B cell (primary cell): ENCODE measurements around the gene SPATA21. TPM values are rescaled to one million over a fixed set of nuclear protein-coding genes. Genes with fewer than 3 reads are reported as not detected.
A peak's percentile ranks its signal among the peaks of the same experiment; 100 is the strongest.

Experiments used
- ATAC-seq: fragments of 200-7000 bp; cut with Tn5 transposase; one replicate; pipeline ENCODE4 v1.10.0; 2021; ENCODE audit warnings: low read depth, mild to moderate bottlenecking, moderate number of reproducible peaks, moderate library complexity
- CTCF ChIA-PET: fragments of 350-600 bp; sonication (Branson Sonifier 250); formaldehyde crosslinking; loops from one replicate; lab custom pipeline; 2021; ENCODE audit warnings: antibody characterized with exemption, inconsistent platforms; lab: Charles Lee
- POLR2A ChIA-PET: fragments of 350-600 bp; sonication (Branson Sonifier 250); formaldehyde crosslinking; loops from one replicate; lab custom pipeline; 2021; ENCODE audit warnings: antibody characterized with exemption; lab: Charles Lee
- DNase-seq: peaks from one replicate; pipeline ENCODE4 v3.0.0; 2013
- H2AFZ ChIP-seq: 2 replicates; pipeline ENCODE4 v1.6.1; 2012; ENCODE audit warnings: mild to moderate bottlenecking, low read depth, low read length; ENCODE audit not compliant: insufficient read depth, poor library complexity, severe bottlenecking
- H3K27ac ChIP-seq, 2 donors: 1 replicate in 1 of 2; 2 replicates in 1 of 2; pipeline ENCODE4 v1.5.1; 2012 to 2013; ENCODE audit warnings: low read length in 2 of 2, mild to moderate bottlenecking in 2 of 2, moderate library complexity in 1 of 2
- H3K27me3 ChIP-seq, 4 experiments: fragments of 200-600 bp in 1 of 4; sonication (generic) in 1 of 4; replicated peaks in 1 of 4; 1 replicate in 2 of 4; 2 replicates in 2 of 4; pipeline versions ENCODE4 v1.6.1 to v1.7.0; 2013 to 2016; ENCODE audit warnings: low read length in 3 of 4, mild to moderate bottlenecking in 2 of 4, mixed read lengths in 1 of 4, moderate library complexity in 1 of 4; ENCODE audit not compliant: insufficient read depth in 4 of 4, control insufficient read depth in 3 of 4; ENCODE audit errors: control extremely low read depth in 1 of 4
- H3K36me3 ChIP-seq, 2 experiments: replicated peaks in 1 of 2; 1 replicate in 1 of 2; 2 replicates in 1 of 2; pipeline versions ENCODE4 v1.6.1 to v1.7.1; 2013; ENCODE audit warnings: low read length in 1 of 2; ENCODE audit not compliant: insufficient read depth in 2 of 2, control insufficient read depth in 1 of 2; ENCODE audit errors: control extremely low read depth in 1 of 2, extremely low read depth in 1 of 2
- H3K4me1 ChIP-seq, 2 donors: fragments of 200-600 bp in 1 of 2; sonication (generic) in 1 of 2; 1 replicate in 1 of 2; 2 replicates in 1 of 2; pipeline versions ENCODE4 v1.5.1 to v1.6.1; 2013 to 2017; ENCODE audit warnings: low read length in 2 of 2; ENCODE audit not compliant: control insufficient read depth in 2 of 2, insufficient read depth in 2 of 2
- H3K4me2 ChIP-seq: replicated peaks from 2 replicates; pipeline ENCODE3; 2012; ENCODE audit warnings: mild to moderate bottlenecking, low read depth, low read length; ENCODE audit not compliant: poor library complexity, severe bottlenecking
- H3K4me3 ChIP-seq, 5 experiments: fragments of 200-600 bp in 1 of 5; sonication (generic) in 1 of 5; 1 replicate in 3 of 5; 2 replicates in 2 of 5; pipeline versions ENCODE4 v1.5.1 to v1.7.0; 2011 to 2016; ENCODE audit warnings: low read length in 4 of 5, mild to moderate bottlenecking in 4 of 5, low read depth in 2 of 5, control low read depth in 1 of 5, moderate library complexity in 1 of 5; ENCODE audit not compliant: insufficient read depth in 1 of 5; ENCODE audit errors: control extremely low read depth in 1 of 5, extremely low read depth in 1 of 5
- H3K79me2 ChIP-seq: fragments of 200-600 bp; sonication (generic); one replicate; pipeline ENCODE4 v1.6.0; 2016; ENCODE audit warnings: low read length; ENCODE audit not compliant: control insufficient read depth, insufficient read depth
- H3K9ac ChIP-seq: fragments of 200-600 bp; sonication (generic); 2 replicates; pipeline ENCODE4 v1.6.1; 2017; ENCODE audit warnings: mild to moderate bottlenecking, low read length, moderate library complexity
- H3K9me3 ChIP-seq, 3 donors: one replicate each; pipeline versions ENCODE4 v1.6.1 to v1.7.1; 2013; ENCODE audit warnings: low read length in 2 of 3; ENCODE audit not compliant: control insufficient read depth in 2 of 3, insufficient read depth in 1 of 3; ENCODE audit errors: control extremely low read depth in 1 of 3
- H4K20me1 ChIP-seq: 2 replicates; pipeline ENCODE4 v1.6.0; 2012; ENCODE audit warnings: mild to moderate bottlenecking, low read length; ENCODE audit not compliant: insufficient read depth, control insufficient read depth, poor library complexity, severe bottlenecking
- H3K27ac Mint-ChIP-seq: one replicate; pipeline ENCODE4 v1.8.0; 2021; ENCODE audit warnings: mixed read lengths
- H3K27me3 Mint-ChIP-seq: one replicate; pipeline ENCODE4 v1.8.0; 2021; ENCODE audit warnings: mixed read lengths
- H3K4me1 Mint-ChIP-seq: one replicate; pipeline ENCODE4 v1.8.0; 2021; ENCODE audit warnings: mixed read lengths
- H3K4me3 Mint-ChIP-seq: one replicate; pipeline ENCODE4 v1.8.0; 2021; ENCODE audit warnings: mixed read lengths
- H3K9me3 Mint-ChIP-seq: one replicate; pipeline ENCODE4 v1.8.0; 2022; ENCODE audit warnings: mixed read lengths; ENCODE audit not compliant: insufficient read depth
- CTCF ChIP-seq: fragments of 200-600 bp; IDR thresholded peaks from one replicate; pipeline ENCODE4 v1.8.0; 2022; ENCODE audit warnings: antibody characterized with exemption, mild to moderate bottlenecking
- EZH2 ChIP-seq: IDR thresholded peaks from 2 replicates; pipeline ENCODE4 v1.6.1; 2012; ENCODE audit warnings: borderline replicate concordance, low read depth, mild to moderate bottlenecking, moderate library complexity, low read length; ENCODE audit not compliant: insufficient read depth, poor library complexity, severe bottlenecking
- WGBS: methylation state at CpG from one replicate; pipeline ENCODE4 v1.1.5; 2013; ENCODE audit warnings: missing lambda C conversion rate; ENCODE audit not compliant: insufficient coverage; 5-methylcytosine and 5-hydroxymethylcytosine counted together
- intact Hi-C: fragments of 100-400 bp; cut with micrococcal nuclease; formaldehyde crosslinking; loops from one replicate; pipeline ENCODE4 v1.10.0; 2022
- polyA plus RNA-seq: library from polyadenylated mRNA; depleted of rRNA; stranded (reverse); fragments of >200 nt; gene quantifications from 2 replicates; pipeline ENCODE4 v1.2.3, GENCODE V29; 2012
- total RNA-seq, 2 donors: library from RNA; stranded (reverse); fragments of 120-200 nt in 1 of 2; gene quantifications; 1 replicate in 1 of 2; 2 replicates in 1 of 2; pipeline versions ENCODE4 v1.2.3 to v1.2.4, GENCODE V29; 2013 to 2022

Gene SPATA21
- total and polyA plus RNA-seq, 2 donors (not counting 1 experiment from before 2014, with no cell fraction given) = 0.01 TPM; not detected in 1

- Mint-ChIP-seq H3K9me3 (no peaks in the 10 kb centered on the region), H3K4me1 (peaks cover 28% of the 10 kb centered on the region), H3K4me3 (peak overlapping the region; percentile 49), H3K27ac (peak overlapping the region; percentile 65), H3K27me3 (no peaks in the 10 kb centered on the region)
- peaks cover 0 to 40% of the 10 kb centered on the region in 2 experiments for H3K36me3 ChIP-seq
- H3K4me3 ChIP-seq = no peak overlapping the region
- POLR2A ChIA-PET = interaction anchor here (2.1 to 2.4 kb wide), 2 partner anchors 9 to 71 kb away, joined by 4 to 9 read pairs; no protein-coding TSS in a partner anchor
- peaks cover 16 to 29% of the 10 kb centered on the region in 2 donors for H3K4me1 ChIP-seq
- TF ChIP-seq CTCF (no peak), EZH2 (no peak)
- H3K9ac ChIP-seq = no peak overlapping the region
- CTCF ChIA-PET = interaction anchor here (1.3 to 1.5 kb wide), 2 partner anchors 9 to 27 kb away, joined by 3 read pairs; no protein-coding TSS in a partner anchor
- intact Hi-C loops = loop anchor here (5.0 to 10.0 kb wide), 2 partner anchors 90 to 917 kb away; partner anchors contain the start of genes CASP9, DNAJC16 and FBXO42
- WGBS = 77% methylated on average over 7 of the region's 7 CpGs
- no peaks in the 10 kb centered on the region for H3K27me3 ChIP-seq
- H3K79me2 ChIP-seq = peaks cover 68% of the 10 kb centered on the region
- peak overlapping the region; percentile 96 for H3K4me2 ChIP-seq
- ATAC-seq (no peak), DNase-seq (peak; percentile 25)
- peak overlapping the region in 1 of 2 donors; percentile 97 for H3K27ac ChIP-seq
- no peak overlapping the region for H2AFZ ChIP-seq
- H3K9me3 ChIP-seq = peaks cover 0 to 3% (median 0%) of the 10 kb centered on the region in 3 donors
- peaks cover 49% of the 10 kb centered on the region for H4K20me1 ChIP-seq
These were observed 5.0 kb upstream of the SPATA21 start for GRCh38 chr1:16442265-16442664.

GRCh38 chr1:16441282-16441665 lies 4.0 kb upstream of the SPATA21 start:
- POLR2A ChIA-PET = interaction anchor here (0.7 to 2.4 kb wide), 5 partner anchors 10 to 77 kb away, joined by 3 to 9 read pairs (median 4); partner anchors contain the start of genes RNU1-1 and SZRD1
- no peaks in the 10 kb centered on the region for H3K27me3 ChIP-seq
- H3K9me3 ChIP-seq = peaks cover 0 to 3% (median 0%) of the 10 kb centered on the region in 3 donors
- H3K79me2 ChIP-seq = peaks cover 58% of the 10 kb centered on the region
- H3K4me1 ChIP-seq = peaks cover 16 to 29% of the 10 kb centered on the region in 2 donors
- intact Hi-C loops = loop anchor here (2.0 to 10.0 kb wide), 4 partner anchors 89 to 916 kb away; partner anchors contain the start of genes CASP9, CPLANE2, DNAJC16 and FBXO42
- TF ChIP-seq EZH2 (no peak), CTCF (no peak)
- Mint-ChIP-seq H3K4me3 (peak overlapping the region; percentile 93), H3K27me3 (no peaks in the 10 kb centered on the region), H3K27ac (peak overlapping the region; percentile 91), H3K9me3 (no peaks in the 10 kb centered on the region), H3K4me1 (peaks cover 28% of the 10 kb centered on the region)
- peak overlapping the region; percentile 70 for H2AFZ ChIP-seq
- H3K4me2 ChIP-seq = peak overlapping the region; percentile 96
- DNase-seq (no peak), ATAC-seq (no peak)
- peak overlapping the region; percentile 95 for H3K9ac ChIP-seq
- WGBS = 0% methylated on average over 5 of the region's 12 CpGs
- H4K20me1 ChIP-seq = peaks cover 46% of the 10 kb centered on the region
- peak overlapping the region; percentile 97 to 98 for H3K27ac ChIP-seq
- peak overlapping the region; percentile 34 to 100 (median 95) for H3K4me3 ChIP-seq
- CTCF ChIA-PET = interaction anchor here (0.6 to 2.6 kb wide), 7 partner anchors 8 to 172 kb away, joined by 3 to 17 read pairs (median 9); partner anchors contain the start of gene NBPF1
- peaks cover 0 to 33% of the 10 kb centered on the region in 2 experiments for H3K36me3 ChIP-seq
